PC-3 (cell line): ENCODE results near the gene ZNF385B. TPM values are rescaled to one million over a fixed set of nuclear protein-coding genes. Genes with fewer than 3 reads are reported as not detected.

Source experiments
- ATAC-seq: fragments of 200-7000 bp; cut with Tn5 transposase; 2 replicates; pipeline ENCODE4 v1.9.1; 2020; ENCODE audit warnings: mild to moderate bottlenecking, moderate library complexity
- BruUV-seq: library from RNA; stranded (reverse); fragments of 400-500 nt; replicated peaks from 2 replicates; lab custom pipeline; 2021; lab: Mats Ljungman, UMichigan
- CTCF ChIA-PET: fragments of 300-600 bp; sonication (Branson Sonifier 250); formaldehyde crosslinking; loops from one replicate; lab custom pipeline; 2022; ENCODE audit warnings: antibody characterized with exemption; lab: Charles Lee
- POLR2A ChIA-PET: fragments of 300-600 bp; sonication (Branson Sonifier 250); formaldehyde crosslinking; loops from one replicate; lab custom pipeline; 2022; ENCODE audit warnings: antibody characterized with exemption; ENCODE audit not compliant: unreplicated experiment; lab: Charles Lee
- DNase-seq: peaks from one replicate; pipeline ENCODE4 v3.0.0-alpha.2; 2015
- H2AFZ ChIP-seq: fragments of 300-600 bp; sonication (generic); 2 replicates; pipeline ENCODE4 v1.6.0; 2016; ENCODE audit warnings: antibody characterized with exemption, low read length
- H3F3A ChIP-seq: fragments of 300-600 bp; sonication (generic); one replicate; pipeline ENCODE4 v1.6.0; 2017; ENCODE audit warnings: antibody characterized with exemption, low read length, control low read depth, mild to moderate bottlenecking; ENCODE audit not compliant: unreplicated experiment
- H3K27ac ChIP-seq: fragments of 300-600 bp; sonication (generic); 2 replicates; pipeline ENCODE4 v1.5.1; 2016; ENCODE audit warnings: mild to moderate bottlenecking, low read length
- H3K27me3 ChIP-seq: fragments of 300-600 bp; sonication (generic); 2 replicates; pipeline ENCODE4 v1.6.1; 2016; ENCODE audit warnings: low read length, mixed read lengths
- H3K36me3 ChIP-seq: fragments of 300-600 bp; sonication (generic); 2 replicates; pipeline ENCODE4 v1.6.1; 2016; ENCODE audit warnings: low read depth, mixed run types, low read length, mixed read lengths
- H3K4me1 ChIP-seq: fragments of 300-600 bp; sonication (generic); 2 replicates; pipeline ENCODE4 v1.5.1; 2016; ENCODE audit warnings: low read length; ENCODE audit not compliant: insufficient read depth
- H3K4me2 ChIP-seq: fragments of 300-600 bp; sonication (generic); 2 replicates; pipeline ENCODE4 v1.6.0; 2016; ENCODE audit warnings: low read length
- H3K4me3 ChIP-seq: fragments of 300-600 bp; sonication (generic); 2 replicates; pipeline ENCODE4 v1.5.1; 2016; ENCODE audit warnings: mild to moderate bottlenecking, low read length, mixed read lengths
- H3K79me2 ChIP-seq: fragments of 300-600 bp; sonication (generic); 2 replicates; pipeline ENCODE4 v1.6.1; 2017; ENCODE audit warnings: low read length, mixed read lengths
- H3K9ac ChIP-seq: fragments of 300-600 bp; sonication (generic); 2 replicates; pipeline ENCODE4 v1.6.0; 2016; ENCODE audit warnings: mild to moderate bottlenecking, low read length
- H3K9me2 ChIP-seq: fragments of 300-600 bp; sonication (generic); replicated peaks from 2 replicates; pipeline ENCODE4 v1.6.1; 2016; ENCODE audit warnings: mixed run types, low read length, mixed read lengths
- H3K9me3 ChIP-seq: fragments of 300-600 bp; sonication (generic); 2 replicates; pipeline ENCODE4 v1.6.1; 2016; ENCODE audit warnings: low read length, mixed read lengths
- H4K20me1 ChIP-seq: fragments of 300-600 bp; sonication (generic); 2 replicates; pipeline ENCODE4 v1.6.1; 2016; ENCODE audit warnings: low read length, mixed read lengths
- CTCF ChIP-seq: fragments of 300-600 bp; sonication (generic); conservative IDR thresholded peaks from 2 replicates; pipeline ENCODE4 v1.5.1; 2017; ENCODE audit warnings: antibody characterized with exemption, low read depth, mild to moderate bottlenecking, low read length
- EZH2 ChIP-seq: fragments of 300-600 bp; sonication (generic); IDR thresholded peaks from one replicate; pipeline ENCODE4 v1.6.1; 2017; ENCODE audit warnings: antibody characterized with exemption, mild to moderate bottlenecking, low read length; ENCODE audit not compliant: unreplicated experiment
- EZH2phosphoT487 ChIP-seq: fragments of 300-600 bp; sonication (generic); IDR thresholded peaks from 2 replicates; pipeline ENCODE4 v1.6.1; 2018; ENCODE audit warnings: mild to moderate bottlenecking, antibody characterized with exemption, low read length, borderline replicate concordance
- intact Hi-C: fragments of 100-400 bp; cut with micrococcal nuclease; formaldehyde crosslinking; loops from 2 replicates; pipeline ENCODE4 v1.9.0; 2023
- total RNA-seq: library from RNA; depleted of rRNA; stranded (reverse); fragments of >200 nt; gene quantifications from 2 replicates; pipeline ENCODE4 v1.2.3, GENCODE V29; 2014

The ZNF385B gene
- total RNA-seq, 1 experiment from 2014 or later: 2.4 TPM

- no peak overlapping the region for H2AFZ ChIP-seq
- H3K27ac ChIP-seq: no peak overlapping the region
- no TSS peak for BruUV-seq
- no peaks in the 10 kb centered on the region for H3K36me3 ChIP-seq
- H3K27me3 ChIP-seq: no peaks in the 10 kb centered on the region
- ChIA-PET POLR2A (interaction anchor here (0.7 kb wide), 1 partner anchor 20 kb away, joined by 6 read pairs; no protein-coding TSS in a partner anchor), CTCF (no interaction called here)
- H3K9me2 ChIP-seq: no peaks in the 10 kb centered on the region
- H3F3A ChIP-seq: no peaks in the 10 kb centered on the region
- no peaks in the 10 kb centered on the region for H3K4me1 ChIP-seq
- H3K4me3 ChIP-seq: no peak overlapping the region
- intact Hi-C loops: no loop called here
- H3K4me2 ChIP-seq: no peak overlapping the region
- ATAC-seq (no peak), DNase-seq (no peak)
- no peaks in the 10 kb centered on the region for H3K9me3 ChIP-seq
- no peaks in the 10 kb centered on the region for H3K79me2 ChIP-seq
- H3K9ac ChIP-seq: no peak overlapping the region
- H4K20me1 ChIP-seq: no peaks in the 10 kb centered on the region
- TF ChIP-seq EZH2 (no peak), EZH2phosphoT487 (no peak), CTCF (no peak)
These were observed 70.9 kb downstream of the ZNF385B start for GRCh38 chr2:179790235-179791217.

GRCh38 chr2:179788104-179788503 lies 73.3 kb downstream of the ZNF385B start:
- Histone ChIP-seq H3K9ac (no peak overlapping the region), H4K20me1 (no peaks in the 10 kb centered on the region), H3K4me3 (no peak overlapping the region), H3K4me1 (no peaks in the 10 kb centered on the region), H3K27me3 (no peaks in the 10 kb centered on the region), H2AFZ (no peak overlapping the region), H3K79me2 (no peaks in the 10 kb centered on the region), H3K4me2 (no peak overlapping the region), H3K9me3 (no peaks in the 10 kb centered on the region), H3K9me2 (no peaks in the 10 kb centered on the region), H3K36me3 (no peaks in the 10 kb centered on the region), H3K27ac (no peak overlapping the region), H3F3A (no peaks in the 10 kb centered on the region)
- intact Hi-C loops: no loop called here
- no peak for ATAC-seq
- ChIA-PET POLR2A (no interaction called here), CTCF (no interaction called here)
- no TSS peak for BruUV-seq
- no peak for DNase-seq
- TF ChIP-seq EZH2: no peak

GRCh38 chr2:179787601-179788000 lies 73.8 kb downstream of the ZNF385B start:
- BruUV-seq: no TSS peak

More at GRCh38 chr2:179787601-179788000, 73.8 kb downstream of the ZNF385B start:
- Histone ChIP-seq H3K4me2 (no peak overlapping the region), H3K4me3 (no peak overlapping the region), H3K4me1 (no peaks in the 10 kb centered on the region), H3F3A (no peaks in the 10 kb centered on the region), H3K27ac (no peak overlapping the region), H3K79me2 (no peaks in the 10 kb centered on the region), H3K36me3 (no peaks in the 10 kb centered on the region), H3K27me3 (no peaks in the 10 kb centered on the region), H3K9me3 (no peaks in the 10 kb centered on the region), H4K20me1 (no peaks in the 10 kb centered on the region), H3K9ac (no peak overlapping the region), H3K9me2 (no peaks in the 10 kb centered on the region), H2AFZ (no peak overlapping the region)
- ATAC-seq (no peak), DNase-seq (no peak)
- CTCF ChIA-PET: no interaction called here
- intact Hi-C loops: no loop called here
- POLR2A ChIA-PET: no interaction called here
- no peak for TF ChIP-seq EZH2
